A549 treated with AZD9567 at 1 μM for 4 hours (cell line): ENCODE data around the gene SMCO3. TPM values are rescaled to one million over a fixed set of nuclear protein-coding genes. Genes with fewer than 3 reads are reported as not detected.

Source experiments
- total RNA-seq: library from RNA; stranded (reverse); fragments of 200-300 nt; extraction: Qiagen RNA extraction; gene quantifications from 5 replicates; pipeline ENCODE4 v1.2.3, GENCODE V29; 2022; ENCODE audit not compliant: insufficient read depth

Gene SMCO3
- not detected in 5 replicates for total RNA-seq

DNA sequence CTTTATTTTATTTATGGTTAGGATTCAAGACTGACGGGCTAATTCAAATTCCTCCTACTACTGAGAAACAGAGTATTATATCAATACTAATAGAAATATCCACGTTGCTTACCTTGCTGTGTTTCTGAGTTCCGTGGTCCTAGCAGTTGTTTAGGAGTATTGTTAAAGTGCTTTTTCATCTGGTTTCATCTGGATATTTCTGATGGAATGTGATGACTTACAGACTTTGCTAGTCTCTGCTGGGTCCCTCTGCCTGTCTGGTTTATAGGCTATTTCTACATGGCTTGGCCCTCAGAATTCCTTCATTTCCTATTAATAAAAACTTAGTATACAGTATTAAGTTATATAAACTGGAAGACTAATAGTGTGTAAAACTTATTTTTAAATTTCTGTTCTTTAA is at the start of gene SMCO3:
Gene SMCO3 (minus strand): TSS at position 169 of the 400 bp plus-strand sequence. CDS start 7,502 bp downstream, outside the sequence.

DNA sequence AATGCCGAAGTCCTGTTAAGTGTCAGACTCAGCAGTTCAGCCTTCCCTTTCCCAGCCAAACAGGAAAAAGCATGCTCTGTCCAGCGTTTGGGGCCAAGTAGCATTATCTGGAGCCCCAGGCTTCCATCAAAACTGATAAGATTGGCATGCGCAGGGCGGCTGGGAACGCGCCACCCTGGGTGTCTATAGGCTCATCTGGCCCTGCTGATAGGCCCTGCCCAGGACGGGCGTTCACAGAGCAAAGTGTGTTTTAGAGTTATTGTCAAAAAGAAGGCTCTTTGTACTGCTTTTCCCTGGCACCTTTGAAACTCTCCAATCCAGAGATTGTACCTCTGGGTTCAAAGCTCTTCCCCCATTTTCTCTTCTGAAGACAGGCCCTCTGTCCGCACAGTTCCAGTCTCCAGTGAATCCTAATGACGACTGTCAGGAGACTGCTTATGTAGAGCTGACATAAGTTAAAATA is 29.5 kb upstream of the SMCO3 start, which contains the start of gene ART4:
Gene ART4 (minus strand): TSS at position 102 of the 463 bp plus-strand sequence. CDS start 413 bp downstream, outside the sequence.

GRCh38 chr12:14803011-14803829 is 10.8 kb downstream of the SMCO3 start, which contains the start of the genes C12orf60 and WBP11:
C12orf60 (plus strand) TSS chr12:14803670; CDS start chr12:14822936, 19,266 bp downstream.
WBP11 (minus strand) TSS chr12:14803478; CDS start chr12:14801383, 2,095 bp downstream.

Other genes starting within 250 kb of the SMCO3 start
- 3.0 to 4.6 TPM (median 4.4 TPM) in 5 replicates for gene PLBD1, start 246.3 kb downstream of the SMCO3 start, total RNA-seq
- gene GUCY2C, start 117.6 kb downstream of the SMCO3 start, total RNA-seq = 0.02 to 0.07 TPM in 2 of 5 replicates, not detected in the others
- gene WBP11, start 10.7 kb downstream of the SMCO3 start, total RNA-seq = 44.1 to 48.9 TPM (median 47.0 TPM) in 5 replicates
- gene C12orf60, start 10.5 kb downstream of the SMCO3 start, total RNA-seq = 1.4 to 2.2 TPM (median 1.7 TPM) in 4 of 5 replicates, not detected in the other
- gene ART4, start 29.3 kb upstream of the SMCO3 start, total RNA-seq = not detected in 5 replicates
- gene MGP, start 71.7 kb upstream of the SMCO3 start, total RNA-seq = not detected in 5 replicates
- gene ERP27, start 124.4 kb upstream of the SMCO3 start, total RNA-seq = not detected in 5 replicates
- gene ARHGDIB, start 147.4 kb upstream of the SMCO3 start, total RNA-seq = 0.89 to 1.4 TPM (median 1.1 TPM) in 4 of 5 replicates, not detected in the other
- gene PDE6H, start 158.9 kb upstream of the SMCO3 start, total RNA-seq = not detected in 5 replicates